ENCODE data around the gene PLCD3.

- TF ChIP-seq CTCF (IDR thresholded peaks at IDR 0.05; ENCODE audit: insufficient read depth, low read length, poor library complexity, severe bottlenecking) (no peak), EZH2phosphoT487 (conservative IDR thresholded peaks at IDR 0.05; ENCODE audit: low read length) (no peak)
Observed at GRCh38 chr17:45093444-45094110, 38.7 kb downstream of the PLCD3 start.

All from SU-DHL-6 (cell line).